ENCODE measurements around the gene BMP15. TPM values are rescaled to one million over a fixed set of nuclear protein-coding genes. Genes with fewer than 3 reads are reported as not detected.

BMP15 gene
- not detected for total RNA-seq

- no peaks in the 10 kb centered on the region for H3K9me3 ChIP-seq
- no peak within 1 kb of the TSS for H3K27ac ChIP-seq
- no peak within 1 kb of the TSS for H3K4me3 ChIP-seq
- no peaks in the 10 kb centered on the region for H3K36me3 ChIP-seq
- H3K27me3 ChIP-seq, result no peaks in the 10 kb centered on the region
- no peak for DNase-seq
- H3K4me1 ChIP-seq, result no peaks in the 10 kb centered on the region
- no peak for TF ChIP-seq POLR2A (IDR thresholded peaks at IDR 0.05)
- no peak for TF ChIP-seq CTCF (IDR thresholded peaks at IDR 0.05)
Measured at GRCh38 chrX:50910685-50911176, at the start of gene BMP15. Gene BMP15 (plus strand): TSS chrX:50910735. CDS start chrX:50910784, 49 bp downstream.

DNA sequence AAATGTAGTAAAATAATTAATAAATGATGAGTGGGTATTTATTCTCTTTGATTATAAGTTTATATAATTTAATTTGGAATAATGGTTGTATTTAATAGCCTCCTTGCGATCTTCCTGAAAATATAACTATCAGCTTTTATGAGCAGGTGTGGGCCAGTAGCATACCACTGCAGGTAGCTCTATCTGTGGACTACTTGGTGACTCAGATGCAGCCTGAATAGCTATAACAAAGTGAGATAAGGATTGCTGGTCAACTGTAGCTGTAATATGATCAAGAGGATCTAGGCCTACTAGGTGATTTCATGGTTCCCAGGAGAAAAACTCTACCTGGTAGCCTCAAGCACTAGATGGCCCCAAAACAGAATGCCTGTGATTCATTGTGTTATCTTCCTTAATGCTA is 47.1 kb upstream of the BMP15 start:
- DNase-seq, result no peak
- no peaks in the 10 kb centered on the region for H3K9me3 ChIP-seq
- no peaks in the 10 kb centered on the region for H3K4me1 ChIP-seq
- H3K4me3 ChIP-seq, result no peak overlapping the region
- H3K27ac ChIP-seq, result no peak overlapping the region
- TF ChIP-seq POLR2A (IDR thresholded peaks at IDR 0.05), result no peak
- no peak for TF ChIP-seq CTCF (IDR thresholded peaks at IDR 0.05)
- no peaks in the 10 kb centered on the region for H3K36me3 ChIP-seq
- no peaks in the 10 kb centered on the region for H3K27me3 ChIP-seq

GRCh38 chrX:50865311-50865710 is 45.2 kb upstream of the BMP15 start:
- Histone ChIP-seq H3K4me1 (no peaks in the 10 kb centered on the region), H3K27ac (no peak overlapping the region), H3K9me3 (no peaks in the 10 kb centered on the region), H3K36me3 (no peaks in the 10 kb centered on the region), H3K4me3 (no peak overlapping the region), H3K27me3 (no peaks in the 10 kb centered on the region)
- no peak for DNase-seq
- TF ChIP-seq CTCF (IDR thresholded peaks at IDR 0.05), result no peak
- TF ChIP-seq POLR2A (IDR thresholded peaks at IDR 0.05), result no peak

DNA sequence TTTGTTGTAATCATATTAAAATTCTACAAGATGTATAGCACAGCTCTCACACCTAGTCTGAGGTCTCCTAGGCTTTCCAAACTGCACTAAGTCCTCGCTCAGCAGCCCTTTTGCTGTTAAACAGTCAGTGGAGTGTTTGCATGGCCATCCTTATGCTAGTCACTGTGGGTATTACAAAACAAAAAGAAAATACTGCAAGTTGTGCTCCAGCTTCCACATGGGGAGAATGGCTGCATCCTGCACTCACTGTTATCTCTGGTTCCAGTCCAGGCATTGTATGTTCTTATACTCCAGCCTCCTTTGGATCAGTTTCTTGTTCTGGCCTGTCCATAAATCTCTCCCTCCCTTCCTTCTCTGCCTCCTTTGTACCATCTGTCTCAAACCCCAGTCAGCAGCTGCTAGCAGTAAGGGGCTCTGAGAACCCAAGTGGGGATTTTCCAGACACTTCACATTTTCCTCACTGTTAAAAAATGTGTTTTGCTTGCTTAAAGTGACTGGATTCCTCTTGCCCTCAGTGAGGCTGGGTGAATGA is 38.5 kb upstream of the BMP15 start:
- Histone ChIP-seq H3K4me3 (no peak overlapping the region), H3K4me1 (no peaks in the 10 kb centered on the region), H3K27me3 (no peaks in the 10 kb centered on the region), H3K36me3 (no peaks in the 10 kb centered on the region), H3K27ac (no peak overlapping the region), H3K9me3 (no peaks in the 10 kb centered on the region)
- DNase-seq, result no peak
- no peak for TF ChIP-seq POLR2A (IDR thresholded peaks at IDR 0.05)
- TF ChIP-seq CTCF (IDR thresholded peaks at IDR 0.05), result no peak

GRCh38 chrX:50874876-50875275 is 35.7 kb upstream of the BMP15 start:
- TF ChIP-seq CTCF (IDR thresholded peaks at IDR 0.05) (no peak), POLR2A (IDR thresholded peaks at IDR 0.05) (no peak)
- no peaks in the 10 kb centered on the region for H3K27me3 ChIP-seq
- no peaks in the 10 kb centered on the region for H3K4me1 ChIP-seq
- no peak for DNase-seq
- no peak overlapping the region for H3K4me3 ChIP-seq
- H3K36me3 ChIP-seq, result no peaks in the 10 kb centered on the region
- H3K27ac ChIP-seq, result no peak overlapping the region
- no peaks in the 10 kb centered on the region for H3K9me3 ChIP-seq

DNA sequence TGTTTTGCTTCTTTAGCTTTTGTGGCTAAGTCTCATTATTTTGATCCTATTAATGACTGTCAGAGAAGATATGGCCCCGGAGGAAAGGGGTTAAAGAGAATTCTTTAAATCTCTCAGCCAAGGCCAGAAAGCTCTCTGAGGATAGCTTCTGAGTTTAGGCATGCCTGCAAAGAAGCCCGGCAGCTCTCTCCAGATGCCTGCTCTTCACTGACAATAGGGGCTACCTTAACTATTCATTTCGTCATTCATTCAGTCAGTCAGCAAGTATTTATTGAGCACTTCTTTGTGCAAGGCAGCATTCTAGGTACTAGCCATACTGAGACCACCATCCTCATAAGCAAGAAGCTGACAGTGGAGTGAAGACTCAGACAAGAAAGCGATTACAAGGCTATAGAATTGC is 34.0 kb upstream of the BMP15 start:
- no peaks in the 10 kb centered on the region for H3K4me1 ChIP-seq
- H3K27me3 ChIP-seq, result no peaks in the 10 kb centered on the region
- no peaks in the 10 kb centered on the region for H3K36me3 ChIP-seq
- no peak for TF ChIP-seq POLR2A (IDR thresholded peaks at IDR 0.05)
- TF ChIP-seq CTCF (IDR thresholded peaks at IDR 0.05), result no peak
- H3K4me3 ChIP-seq, result no peak overlapping the region
- no peak overlapping the region for H3K27ac ChIP-seq
- DNase-seq, result no peak
- no peaks in the 10 kb centered on the region for H3K9me3 ChIP-seq

All from Peyer's patch (tissue), 4 donors.